GM21786 (cell line): ENCODE measurements around the gene RIOK1.
"Not testable (repeated sequence)": the region's sequence is repeated elsewhere in the genome, so short reads cannot be mapped to it uniquely, and the experiment has no call there.

Source experiments
- ATAC-seq: cut with Tn5 transposase; IDR thresholded peaks from one replicate; pipeline ENCODE4 v1.9.1; 2021; ENCODE audit not compliant: unreplicated experiment

RIOK1 gene

DNA sequence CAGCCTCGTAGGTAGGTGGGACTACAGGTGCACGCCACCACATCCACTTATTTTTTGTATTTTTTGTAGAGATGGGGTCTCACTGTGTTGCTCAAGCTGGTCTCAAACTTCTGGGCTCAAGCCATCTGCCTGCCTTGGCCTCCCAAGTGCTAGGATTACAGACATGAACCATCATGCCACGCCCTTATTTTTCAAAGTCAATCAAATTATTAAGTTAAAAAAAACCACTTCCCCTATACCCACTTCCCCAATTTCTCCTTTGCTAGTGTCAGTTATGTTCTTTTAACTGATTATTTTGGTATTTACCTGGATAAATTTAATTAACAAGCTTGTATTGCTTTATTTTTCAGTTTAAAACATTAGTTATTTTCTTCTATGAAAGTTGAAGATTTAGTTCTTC is 49.6 kb downstream of the RIOK1 start:
- no peak for ATAC-seq

DNA sequence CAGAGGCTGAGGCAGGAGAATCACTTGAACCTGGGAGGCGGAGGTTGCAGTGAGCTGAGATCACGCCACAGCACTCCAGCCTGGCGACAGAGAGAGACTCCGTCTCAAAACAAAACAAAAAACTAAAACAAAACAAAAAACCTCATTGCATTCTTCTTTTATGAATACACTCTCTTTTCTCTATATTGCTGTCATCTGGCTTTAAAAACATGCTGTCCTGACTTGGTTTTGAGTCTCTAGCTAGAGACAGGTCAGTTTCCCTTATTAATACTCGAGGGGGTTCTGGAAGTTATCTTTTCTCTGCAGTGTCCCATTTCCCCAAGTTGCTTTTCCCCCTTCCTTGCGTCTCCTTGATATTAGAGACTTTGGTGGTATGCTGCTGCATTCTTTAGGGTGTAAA is 50.9 kb downstream of the RIOK1 start:
- no peak for ATAC-seq

DNA sequence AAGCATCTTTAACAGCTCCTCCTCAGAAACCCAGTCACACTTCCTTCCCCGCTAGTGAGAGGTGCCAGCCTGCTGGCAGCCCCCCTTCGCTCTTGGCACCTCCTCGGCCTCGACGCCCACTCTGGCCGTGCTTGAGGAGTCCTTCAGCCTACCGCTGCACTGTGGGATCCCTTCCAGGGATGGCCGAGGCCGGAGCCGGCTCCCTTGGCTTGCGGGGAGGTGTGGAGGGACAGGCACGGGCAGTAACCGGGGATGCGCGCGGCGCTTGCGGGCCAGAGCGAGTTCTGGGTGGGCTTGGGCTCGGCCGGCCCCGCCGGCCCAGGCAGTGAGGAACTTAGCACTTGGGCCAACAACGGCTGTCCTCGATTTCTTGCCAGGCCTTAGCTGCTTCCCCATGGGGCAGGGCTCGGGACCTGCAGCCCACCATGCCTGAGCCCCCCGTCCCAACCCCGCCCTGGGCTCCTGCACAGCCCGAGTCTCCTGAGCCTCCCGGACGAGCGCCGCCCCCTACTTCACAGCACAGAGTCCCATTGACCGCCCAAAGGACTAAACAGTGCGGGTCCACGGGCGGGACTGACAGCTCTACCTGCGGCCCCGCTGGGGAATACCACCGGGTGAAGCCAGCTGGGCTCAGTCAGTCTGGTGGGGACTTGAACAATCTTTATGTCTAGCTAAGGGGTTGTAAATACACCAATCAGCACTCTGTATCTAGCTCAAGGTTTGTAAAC is 51.6 kb downstream of the RIOK1 start:
- ATAC-seq: no peak

DNA sequence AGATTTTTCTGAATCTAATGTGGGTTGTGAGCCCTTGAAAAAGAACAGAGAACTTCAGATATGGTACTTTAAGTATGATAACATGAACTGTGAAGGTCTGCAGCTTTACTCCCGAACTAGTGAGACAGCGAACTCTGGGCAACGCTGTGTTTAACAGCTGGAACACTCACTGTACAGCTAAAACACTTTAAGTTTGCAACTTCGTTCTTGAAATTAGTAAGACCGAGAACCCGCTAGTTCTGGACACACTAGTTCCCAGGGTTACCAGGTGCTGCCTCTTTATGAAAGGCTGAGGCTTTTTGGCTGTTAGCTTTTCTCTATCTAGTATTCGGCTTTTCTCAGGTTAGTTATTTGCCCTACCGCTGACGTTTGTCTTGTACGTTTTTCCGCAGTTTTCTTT is 52.9 kb downstream of the RIOK1 start:
- ATAC-seq: no peak

DNA sequence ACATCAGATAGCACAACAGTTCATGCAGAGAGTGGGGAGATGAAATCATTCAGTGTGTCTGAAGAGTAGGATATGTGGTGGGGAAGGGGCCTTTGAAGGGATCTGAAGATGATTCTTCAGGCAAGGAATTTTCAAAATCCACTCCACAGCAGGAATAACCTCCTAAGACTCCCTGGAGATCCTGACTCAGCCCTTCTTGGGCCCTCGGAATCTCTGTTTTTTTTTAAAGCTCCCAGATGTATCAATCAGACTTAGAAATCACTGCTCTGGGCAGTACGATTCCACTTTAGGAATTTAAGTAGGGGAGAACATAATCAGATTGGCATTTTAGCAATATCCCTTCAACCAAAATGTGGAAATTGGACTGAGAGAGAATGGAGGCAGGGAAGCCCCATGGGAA is 55.5 kb downstream of the RIOK1 start:
- ATAC-seq: no peak

DNA sequence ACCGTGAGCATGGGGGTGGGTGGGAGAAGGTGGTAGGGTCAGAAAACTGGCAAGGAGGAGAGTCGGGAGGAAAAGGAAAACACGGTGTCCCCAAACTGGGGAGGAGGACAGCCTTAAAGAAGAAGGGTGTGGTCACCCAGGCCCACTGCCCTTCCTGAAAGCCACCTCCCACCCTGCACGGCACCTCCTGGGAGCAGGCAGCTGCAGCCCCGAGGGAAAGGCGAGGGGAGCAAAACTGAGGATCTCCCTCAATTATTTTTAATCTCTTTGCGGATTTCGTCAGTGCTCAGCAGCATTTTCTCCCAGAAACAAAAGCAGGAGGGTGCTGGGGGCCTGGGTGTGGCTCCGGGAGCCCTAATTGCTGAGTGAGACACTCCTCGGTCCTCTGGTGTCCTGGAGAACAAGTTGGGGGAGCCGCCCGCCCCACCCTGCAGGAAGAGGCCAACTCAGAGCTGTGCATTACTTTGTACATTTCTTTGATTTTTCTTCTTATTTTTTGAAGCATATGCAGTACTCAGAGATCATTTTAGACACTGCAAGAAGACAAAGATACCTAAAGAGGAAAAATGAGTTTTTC is 56.4 kb downstream of the RIOK1 start:
- ATAC-seq: no peak

DNA sequence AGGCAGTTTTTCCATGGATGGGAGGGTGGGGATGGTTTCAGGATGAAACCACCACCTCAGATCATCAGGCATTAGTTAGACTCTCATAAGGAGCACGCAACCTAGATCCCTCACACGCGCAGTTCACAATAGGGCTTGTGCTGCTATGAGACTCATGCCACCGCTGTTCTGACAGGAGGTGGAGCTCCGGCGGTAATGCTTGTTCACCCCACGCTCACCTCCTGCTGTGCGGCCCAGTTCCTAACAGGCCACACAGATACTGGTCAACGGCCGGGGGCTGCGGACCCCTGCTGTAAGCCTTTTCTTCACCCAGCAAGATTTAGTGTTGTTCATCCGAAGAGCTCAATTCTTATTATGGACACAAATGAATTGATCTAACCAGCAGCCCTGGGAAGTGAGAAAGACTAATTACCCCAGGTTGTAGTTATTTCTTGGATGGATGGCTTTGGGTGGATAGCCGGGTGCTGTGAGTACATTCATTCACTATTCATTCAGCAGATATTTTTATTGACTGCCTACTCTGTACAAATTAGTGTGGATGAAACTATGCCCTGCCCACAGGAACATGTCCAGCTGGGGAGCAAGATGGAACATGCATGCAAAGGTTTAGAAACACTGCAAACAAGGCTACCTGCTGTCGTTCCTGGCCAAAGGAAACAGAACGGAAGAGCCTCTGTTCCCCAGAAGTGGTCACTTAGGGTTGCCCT is 57.2 kb downstream of the RIOK1 start:
- ATAC-seq: no peak

DNA sequence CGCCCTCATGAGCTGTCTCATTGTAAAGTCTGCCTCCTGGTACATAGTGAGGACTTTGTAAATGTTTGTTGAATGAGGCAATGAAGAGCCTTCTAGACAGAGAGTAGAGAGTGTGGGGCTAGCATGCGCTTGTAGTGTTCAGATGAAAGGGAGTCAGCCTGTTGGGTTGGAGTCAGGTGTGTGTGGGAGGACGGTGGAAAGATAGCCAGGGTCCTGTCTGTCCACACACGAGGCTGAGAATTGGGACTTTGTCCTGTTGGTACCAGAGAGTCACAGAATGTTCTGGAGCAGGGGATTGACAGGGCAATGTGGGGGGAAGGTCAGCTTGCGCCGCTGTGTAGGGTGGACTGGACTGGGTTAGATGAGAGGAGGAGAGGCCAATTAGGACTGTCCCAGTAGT is 58.6 kb downstream of the RIOK1 start:
- ATAC-seq: no peak

DNA sequence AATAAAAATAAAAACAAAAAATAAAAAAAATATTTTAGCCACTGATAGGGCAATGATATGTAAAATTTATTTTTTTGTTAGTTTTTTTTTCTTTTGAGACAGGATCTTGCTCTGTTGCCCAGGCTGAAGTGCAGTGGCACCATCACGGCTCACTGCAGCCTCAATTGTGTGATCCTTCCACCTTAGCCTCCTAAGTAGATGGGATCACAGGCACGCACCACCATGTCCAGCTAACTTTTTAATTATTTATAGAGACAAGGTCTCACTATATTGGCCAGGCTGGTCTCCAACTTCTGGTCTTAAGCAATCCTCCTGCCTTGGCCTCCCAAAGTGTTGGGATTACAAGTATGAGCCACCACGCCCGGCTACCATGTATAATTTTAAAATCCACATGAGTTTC is 59.4 kb downstream of the RIOK1 start:
- no peak for ATAC-seq

DNA sequence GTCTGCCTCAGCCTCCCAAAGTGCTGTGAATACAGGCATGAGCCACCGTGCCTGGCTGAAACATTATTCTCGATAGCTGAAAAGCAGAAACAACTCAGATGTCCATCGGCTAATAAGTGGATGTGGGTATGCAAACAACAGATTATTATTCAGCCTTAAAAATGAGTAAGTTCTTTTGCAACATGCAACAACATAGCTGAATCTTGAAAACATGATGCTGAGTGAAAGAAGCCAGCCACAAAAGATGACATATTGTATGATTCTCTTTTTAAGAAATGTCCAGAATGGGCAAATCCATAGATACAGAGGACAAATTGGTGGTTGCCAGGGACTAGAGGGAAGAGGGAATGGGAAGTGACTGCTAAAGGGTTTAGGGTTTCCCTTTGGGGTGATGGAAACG is 61.7 kb downstream of the RIOK1 start:
- ATAC-seq: no peak

DNA sequence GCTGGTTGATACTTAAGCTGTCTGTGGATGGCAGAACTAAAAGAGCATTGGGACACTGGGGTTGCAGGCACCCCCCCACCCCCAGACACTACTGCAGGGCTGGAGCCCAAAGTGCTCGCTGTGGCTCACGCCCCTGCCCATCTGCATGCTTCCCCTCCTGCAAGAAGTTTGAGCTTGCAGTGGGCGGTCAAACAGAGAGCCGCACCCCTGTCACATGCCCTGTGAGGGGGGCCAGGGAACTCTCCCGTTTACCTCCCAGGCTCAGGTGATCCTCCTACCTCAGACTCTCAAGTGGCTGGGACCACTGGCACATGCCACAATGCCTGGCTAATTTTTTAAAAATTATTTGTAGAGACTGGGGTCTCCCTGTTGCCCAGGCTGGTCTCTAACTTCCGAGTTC is 63.3 kb downstream of the RIOK1 start:
- ATAC-seq: no peak

DNA sequence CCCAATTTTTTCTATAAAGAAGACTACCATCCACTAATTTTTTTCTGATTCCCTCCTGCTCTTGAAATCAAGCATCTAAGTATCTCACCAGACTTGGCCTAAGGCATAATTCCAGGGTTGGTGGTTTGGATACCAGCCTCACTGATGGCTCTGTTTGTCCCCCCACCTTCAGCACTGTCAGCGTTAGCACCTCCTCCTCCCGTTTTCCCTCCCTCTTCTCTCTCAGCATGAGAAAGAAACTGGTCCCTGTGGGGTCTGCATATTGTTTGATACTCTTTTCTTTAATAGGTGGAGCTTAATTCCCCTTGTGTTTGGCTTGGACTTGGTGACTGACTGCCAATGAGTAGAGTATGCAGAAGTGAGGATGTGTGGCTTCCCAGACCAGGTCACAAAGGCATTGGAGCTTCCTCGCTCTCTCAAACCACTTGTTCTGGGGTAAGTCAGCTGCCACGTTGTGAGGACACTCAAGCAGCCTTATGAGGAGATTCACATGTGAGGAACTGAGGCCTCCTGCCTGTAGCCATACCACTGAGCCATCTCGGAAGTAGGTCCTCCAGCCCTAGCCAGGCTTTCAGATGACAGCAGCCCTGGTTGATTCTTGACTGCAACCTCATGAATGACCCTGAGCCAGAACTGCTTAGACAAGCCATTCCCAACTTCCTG is 65.2 kb downstream of the RIOK1 start:
- ATAC-seq: no peak

DNA sequence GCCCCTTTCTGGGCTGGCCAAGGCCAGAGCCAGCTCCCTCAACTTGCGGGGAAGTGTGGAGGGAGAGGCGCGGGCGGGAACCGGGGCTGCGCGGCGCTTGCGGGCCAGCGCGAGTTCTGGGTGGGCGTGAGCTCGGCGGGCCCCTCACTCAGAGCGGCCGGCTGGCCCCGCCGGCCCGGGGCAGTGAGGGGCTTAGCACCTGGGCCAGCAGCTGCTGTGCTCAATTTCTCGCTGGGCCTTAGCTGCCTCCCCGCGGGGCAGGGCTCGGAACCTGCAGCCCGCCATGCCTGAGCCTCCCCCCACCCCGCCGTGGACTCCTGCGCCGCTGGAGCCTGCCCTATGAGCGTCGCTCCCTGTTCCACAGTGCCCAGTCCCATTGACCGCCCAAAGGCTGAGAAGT is 66.7 kb downstream of the RIOK1 start:
- not testable (repeated sequence) for ATAC-seq

DNA sequence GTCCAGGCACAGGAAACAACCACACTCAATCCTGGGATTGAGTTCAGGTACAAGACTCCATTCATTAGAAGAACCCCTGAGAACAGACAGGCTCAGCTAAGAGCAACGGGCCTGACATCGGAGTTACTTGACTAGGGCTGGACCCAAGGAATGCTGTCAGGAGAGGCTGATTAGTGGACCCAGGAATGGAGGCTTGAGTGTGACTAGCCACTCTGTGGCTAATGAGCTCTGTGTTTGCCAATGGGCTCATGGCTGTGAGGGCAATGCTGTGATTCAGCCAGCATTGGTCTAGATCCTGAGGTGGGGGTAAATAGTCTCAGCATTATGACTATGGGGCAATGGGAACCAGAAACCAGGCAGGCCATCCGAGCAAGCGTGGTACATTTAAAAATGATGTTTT is 71.8 kb downstream of the RIOK1 start:
- ATAC-seq: no peak

DNA sequence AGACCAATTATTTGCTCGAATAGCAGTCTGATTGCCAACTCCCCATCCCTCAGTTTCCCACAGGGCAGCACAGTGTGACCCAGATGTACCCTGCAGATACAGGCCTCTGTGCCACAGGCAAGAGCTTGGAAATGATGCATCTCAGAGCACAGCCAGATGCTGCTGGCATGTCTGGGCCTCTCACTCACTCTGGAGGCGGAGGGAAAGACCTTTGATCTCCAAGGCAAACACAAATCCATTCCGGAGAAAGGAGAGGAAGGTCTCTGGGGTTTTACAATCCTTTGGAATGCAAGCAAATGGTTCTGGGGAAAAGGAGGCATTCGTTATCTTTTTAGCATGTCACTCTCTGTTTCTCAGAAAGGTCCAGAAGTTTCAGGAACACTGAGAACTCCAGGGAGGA is 74.2 kb downstream of the RIOK1 start:
- no peak for ATAC-seq

DNA sequence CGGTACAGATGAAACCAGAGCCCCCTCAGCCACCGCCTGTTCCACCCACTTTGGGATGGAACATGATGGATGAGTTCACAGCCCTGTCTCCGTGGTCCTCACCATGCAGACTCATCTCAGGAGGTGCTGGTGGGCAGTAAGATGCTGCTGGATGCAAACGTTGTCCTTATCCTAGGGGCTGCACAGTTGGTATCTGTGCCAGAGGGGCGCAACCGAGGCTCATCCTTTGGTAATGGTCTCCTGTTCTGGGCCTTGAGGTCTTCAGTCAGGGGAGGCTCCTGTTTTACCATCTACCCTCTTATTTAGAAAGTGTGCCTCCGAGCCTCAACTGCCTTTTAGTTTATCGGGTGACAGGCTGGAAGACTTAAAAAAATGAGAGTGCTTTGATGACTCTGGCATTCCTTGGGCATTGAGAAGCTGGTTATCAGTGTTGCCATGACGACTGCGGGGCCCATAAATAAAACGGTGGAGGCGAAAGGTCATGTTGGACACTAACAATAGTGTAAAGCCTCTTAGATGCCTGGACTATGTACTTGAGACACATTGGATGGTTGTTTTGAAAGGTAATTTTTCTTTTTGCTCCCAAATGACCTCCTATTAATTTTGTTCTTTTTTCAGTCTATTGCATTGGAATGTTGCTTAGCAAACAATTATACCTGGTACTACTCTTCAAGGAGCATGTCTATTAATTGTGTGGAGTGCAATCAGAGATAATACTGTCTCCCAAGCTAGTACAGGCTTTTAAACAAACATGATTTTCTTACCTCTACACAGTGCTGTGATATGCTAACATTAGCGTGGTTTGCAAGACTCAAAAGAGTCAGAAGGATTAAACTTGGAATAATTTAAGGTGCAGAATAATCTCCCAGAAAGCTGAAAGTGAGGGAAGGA is 77.6 kb downstream of the RIOK1 start:
- ATAC-seq: no peak
